Thyroid gland (tissue), 4 donors: ENCODE data around the gene MRPS11. TPM values are rescaled to one million over a fixed set of nuclear protein-coding genes. Genes with fewer than 3 reads are reported as not detected.
"Not testable (repeated sequence)": the region's sequence is repeated elsewhere in the genome, so short reads cannot be mapped to it uniquely, and the experiment has no call there.

Experiments
- DNase-seq, 2 donors: peaks; one replicate each; pipeline ENCODE4 v3.0.0-alpha.2; 2019
- H3K27ac ChIP-seq, 3 donors: fragments of 200-600 bp; sonication (generic); 1 replicate in 2 of 3; 2 replicates in 1 of 3; pipeline ENCODE4 v1.5.1; 2016 to 2019; ENCODE audit warnings: mild to moderate bottlenecking in 1 of 3, moderate library complexity in 1 of 3
- H3K27me3 ChIP-seq: fragments of 200-600 bp; sonication (generic); one replicate; pipeline ENCODE4 v1.5.1; 2019
- H3K36me3 ChIP-seq, 2 donors: fragments of 200-600 bp; sonication (generic); one replicate each; pipeline ENCODE4 v1.5.1; 2016 to 2019
- H3K4me1 ChIP-seq, 2 donors: fragments of 200-600 bp; sonication (generic); one replicate each; pipeline ENCODE4 v1.5.1; 2017 to 2019
- H3K4me3 ChIP-seq, 3 donors: fragments of 200-600 bp; sonication (generic); replicated peaks in 1 of 3; 1 replicate in 2 of 3; 2 replicates in 1 of 3; pipeline ENCODE4 v1.5.1; 2016; ENCODE audit warnings: mild to moderate bottlenecking in 1 of 3
- H3K9me3 ChIP-seq: fragments of 200-600 bp; sonication (generic); one replicate; pipeline ENCODE4 v1.5.1; 2017
- POLR2A ChIP-seq, 2 donors: fragments of 450-650 bp; IDR thresholded peaks; one replicate each; pipeline ENCODE4 v1.6.1; 2017; ENCODE audit warnings: antibody characterized with exemption in 2 of 2, mild to moderate bottlenecking in 2 of 2, moderate library complexity in 1 of 2
- WGBS, 2 donors: methylation state at CpG; one replicate each; pipeline ENCODE4 v1.1.5; 2017; 5-methylcytosine and 5-hydroxymethylcytosine counted together
- intact Hi-C: fragments of 100-400 bp; cut with DNase I; formaldehyde crosslinking; loops from one replicate; pipeline ENCODE4 v1.15.1; 2023
- total RNA-seq, 4 donors: library from RNA; depleted of rRNA; stranded (reverse); fragments of >200 nt; gene quantifications; one replicate each; pipeline ENCODE4 v1.2.3, GENCODE V29; 2016
- TF ChIP-seq, protein P1 (sequence below), 6 experiments: fragments of 200-600 bp in 3 of 6; fragments of 450-650 bp in 3 of 6; sonication (generic) in 3 of 6; IDR thresholded peaks; one replicate each; pipeline ENCODE4 v1.5.1; 2016 to 2019; ENCODE audit warnings: antibody characterized with exemption in 6 of 6, mild to moderate bottlenecking in 2 of 6, inconsistent platforms in 1 of 6, moderate library complexity in 1 of 6

Gene MRPS11
- total RNA-seq, 4 donors from 2014 or later, result 44.2 to 95.3 (median 65.0) TPM

DNA sequence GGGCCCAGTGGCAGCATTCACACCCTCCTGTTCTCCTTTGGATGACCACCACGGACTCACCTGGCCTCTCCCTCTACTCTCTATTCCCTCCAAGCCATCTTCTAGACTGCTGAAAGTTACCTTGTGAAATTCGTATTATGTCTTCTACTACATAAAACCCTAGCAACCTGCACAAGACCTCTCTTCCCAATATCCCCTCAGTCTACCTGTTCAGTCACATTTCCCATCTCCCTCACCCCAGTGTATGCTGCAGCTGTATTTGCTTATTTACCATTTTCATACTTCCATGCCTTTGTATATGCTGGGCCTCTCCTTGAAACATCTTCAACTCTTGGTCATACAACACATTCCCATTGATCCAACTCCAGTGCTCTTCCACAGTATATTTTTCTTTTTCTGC is 43.7 kb downstream of the MRPS11 start:
- no peak for DNase-seq
- intact Hi-C loops, result no loop called here

DNA sequence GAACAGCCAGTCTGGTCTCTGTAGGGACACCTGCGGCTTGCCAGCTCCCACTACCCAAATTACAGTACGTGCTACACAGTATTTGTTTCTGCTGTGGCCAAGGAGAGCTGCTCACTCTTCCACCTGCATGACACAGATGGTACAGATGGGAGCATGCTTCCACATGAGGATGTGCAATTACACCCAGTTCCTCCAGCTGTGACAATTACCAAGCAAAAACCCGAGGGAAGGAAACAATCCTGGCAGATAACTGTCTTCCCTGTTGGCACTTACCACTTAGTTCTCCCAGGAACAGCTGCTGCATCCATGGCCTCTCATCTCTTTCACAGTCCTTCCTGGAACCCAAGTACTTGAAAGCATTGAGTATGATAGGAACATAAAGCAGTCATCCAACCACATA is 44.6 kb downstream of the MRPS11 start:
- 79 to 91% methylated on average over 2 to 3 of the region's 3 CpGs for WGBS, 2 donors
- H3K27ac ChIP-seq, result no peak overlapping the region
- TF ChIP-seq, protein P1, sequence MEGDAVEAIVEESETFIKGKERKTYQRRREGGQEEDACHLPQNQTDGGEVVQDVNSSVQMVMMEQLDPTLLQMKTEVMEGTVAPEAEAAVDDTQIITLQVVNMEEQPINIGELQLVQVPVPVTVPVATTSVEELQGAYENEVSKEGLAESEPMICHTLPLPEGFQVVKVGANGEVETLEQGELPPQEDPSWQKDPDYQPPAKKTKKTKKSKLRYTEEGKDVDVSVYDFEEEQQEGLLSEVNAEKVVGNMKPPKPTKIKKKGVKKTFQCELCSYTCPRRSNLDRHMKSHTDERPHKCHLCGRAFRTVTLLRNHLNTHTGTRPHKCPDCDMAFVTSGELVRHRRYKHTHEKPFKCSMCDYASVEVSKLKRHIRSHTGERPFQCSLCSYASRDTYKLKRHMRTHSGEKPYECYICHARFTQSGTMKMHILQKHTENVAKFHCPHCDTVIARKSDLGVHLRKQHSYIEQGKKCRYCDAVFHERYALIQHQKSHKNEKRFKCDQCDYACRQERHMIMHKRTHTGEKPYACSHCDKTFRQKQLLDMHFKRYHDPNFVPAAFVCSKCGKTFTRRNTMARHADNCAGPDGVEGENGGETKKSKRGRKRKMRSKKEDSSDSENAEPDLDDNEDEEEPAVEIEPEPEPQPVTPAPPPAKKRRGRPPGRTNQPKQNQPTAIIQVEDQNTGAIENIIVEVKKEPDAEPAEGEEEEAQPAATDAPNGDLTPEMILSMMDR (IDR thresholded peaks at IDR 0.05), result no peak
- TF ChIP-seq POLR2A (IDR thresholded peaks at IDR 0.05), result no peak
- intact Hi-C loops, result no loop called here
- H3K27me3 ChIP-seq, result no peaks in the 10 kb centered on the region
- no peaks in the 10 kb centered on the region for H3K9me3 ChIP-seq
- no peak for DNase-seq
- H3K36me3 ChIP-seq, result peaks cover 0 to 9% of the 10 kb centered on the region in 2 donors
- no peak overlapping the region for H3K4me3 ChIP-seq
- H3K4me1 ChIP-seq, result no peaks in the 10 kb centered on the region

More for the DNA sequence above, 43.7 kb downstream of the MRPS11 start:
- Histone ChIP-seq H3K36me3 (peaks cover 0 to 9% of the 10 kb centered on the region in 2 donors), H3K9me3 (no peaks in the 10 kb centered on the region), H3K27me3 (no peaks in the 10 kb centered on the region), H3K4me1 (no peaks in the 10 kb centered on the region), H3K27ac (no peak overlapping the region), H3K4me3 (no peak overlapping the region)
- no peak for TF ChIP-seq POLR2A (IDR thresholded peaks at IDR 0.05)
- TF ChIP-seq, protein P1 (IDR thresholded peaks at IDR 0.05), result no peak
- 95 to 97% methylated on average over 2 of the region's 2 CpGs for WGBS, 2 donors

DNA sequence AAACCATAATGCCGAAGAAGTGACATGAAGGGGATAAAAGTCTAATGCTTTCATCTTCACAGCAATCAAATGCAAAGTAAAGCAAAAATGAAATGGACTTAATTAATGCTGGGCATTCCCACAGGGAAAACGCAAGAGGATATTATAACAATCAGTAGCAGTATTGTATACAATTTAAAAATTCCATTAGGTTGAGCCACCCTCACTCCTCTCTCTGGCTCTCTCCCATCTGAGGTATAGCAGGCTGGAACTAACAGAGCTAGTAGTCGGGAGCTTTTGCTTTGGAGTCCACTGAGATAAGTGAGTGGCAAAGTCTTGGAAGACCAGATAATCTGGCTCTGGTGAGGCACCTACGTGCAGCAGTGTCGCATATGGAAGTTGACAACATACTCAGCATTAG is 45.1 kb downstream of the MRPS11 start:
- no peaks in the 10 kb centered on the region for H3K27me3 ChIP-seq
- H3K36me3 ChIP-seq, result peaks cover 0 to 9% of the 10 kb centered on the region in 2 donors
- intact Hi-C loops, result no loop called here
- TF ChIP-seq, protein P1 (IDR thresholded peaks at IDR 0.05), result no peak
- TF ChIP-seq POLR2A (IDR thresholded peaks at IDR 0.05), result no peak
- H3K4me3 ChIP-seq, result no peak overlapping the region
- no peak overlapping the region for H3K27ac ChIP-seq
- H3K9me3 ChIP-seq, result no peaks in the 10 kb centered on the region
- DNase-seq, result no peak
- no peaks in the 10 kb centered on the region for H3K4me1 ChIP-seq
- WGBS, 2 donors, result 96 to 98% methylated on average over 5 of the region's 5 CpGs

DNA sequence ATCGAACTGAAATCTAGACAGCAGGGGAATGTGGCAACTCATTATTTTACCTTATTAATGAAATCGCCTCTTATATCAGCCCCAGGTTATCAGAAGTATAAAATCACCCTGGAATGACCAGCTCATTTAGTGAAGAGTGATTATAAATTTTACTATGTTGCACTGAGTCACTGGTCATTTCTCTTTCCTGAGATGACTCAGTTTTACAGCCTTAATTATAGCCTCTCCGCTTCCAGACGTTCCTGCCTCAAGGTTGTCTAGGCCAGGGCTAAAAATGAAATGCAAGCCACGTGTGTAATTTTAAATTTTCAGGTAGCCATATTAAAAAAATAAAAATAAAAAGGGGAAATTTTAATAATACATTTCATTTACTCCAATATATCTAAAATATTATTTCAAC is 45.7 kb downstream of the MRPS11 start:
- intact Hi-C loops, result no loop called here
- no peak overlapping the region for H3K4me3 ChIP-seq
- 93 to 95% methylated on average over 5 of the region's 5 CpGs for WGBS, 2 donors
- no peak for DNase-seq
- H3K27me3 ChIP-seq, result no peaks in the 10 kb centered on the region
- H3K4me1 ChIP-seq, result no peaks in the 10 kb centered on the region
- H3K27ac ChIP-seq, result no peak overlapping the region
- peaks cover 0 to 9% of the 10 kb centered on the region in 2 donors for H3K36me3 ChIP-seq
- H3K9me3 ChIP-seq, result no peaks in the 10 kb centered on the region
- TF ChIP-seq, protein P1 (IDR thresholded peaks at IDR 0.05), result no peak
- TF ChIP-seq POLR2A (IDR thresholded peaks at IDR 0.05), result no peak

DNA sequence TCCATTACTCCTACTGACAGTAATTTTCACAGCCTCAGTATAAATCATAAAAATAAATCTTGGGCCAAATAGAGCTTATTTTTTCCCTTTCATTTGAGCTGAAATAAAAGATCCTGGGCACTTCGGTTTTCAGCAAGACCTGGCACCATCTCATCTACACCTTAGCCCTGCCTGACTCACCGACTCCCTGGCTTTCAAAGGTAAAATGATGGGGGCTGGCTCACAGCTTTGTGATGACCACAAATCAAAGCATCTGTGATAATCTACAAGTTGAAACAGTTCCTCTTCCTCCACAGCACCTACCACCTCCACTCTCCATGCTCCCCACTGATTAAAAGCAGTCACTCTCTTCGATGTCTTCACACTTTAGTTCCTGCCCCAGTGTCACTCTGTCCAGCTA is 51.4 kb downstream of the MRPS11 start:
- no peaks in the 10 kb centered on the region for H3K4me1 ChIP-seq
- H3K36me3 ChIP-seq, result no peaks in the 10 kb centered on the region
- DNase-seq, result no peak
- no peak overlapping the region for H3K27ac ChIP-seq
- 93% methylated on average over 3 of the region's 3 CpGs for WGBS, 2 donors
- no peaks in the 10 kb centered on the region for H3K9me3 ChIP-seq
- no peak overlapping the region for H3K4me3 ChIP-seq
- intact Hi-C loops, result no loop called here
- no peaks in the 10 kb centered on the region for H3K27me3 ChIP-seq
- TF ChIP-seq POLR2A (IDR thresholded peaks at IDR 0.05), result no peak
- TF ChIP-seq, protein P1 (IDR thresholded peaks at IDR 0.05), result no peak

DNA sequence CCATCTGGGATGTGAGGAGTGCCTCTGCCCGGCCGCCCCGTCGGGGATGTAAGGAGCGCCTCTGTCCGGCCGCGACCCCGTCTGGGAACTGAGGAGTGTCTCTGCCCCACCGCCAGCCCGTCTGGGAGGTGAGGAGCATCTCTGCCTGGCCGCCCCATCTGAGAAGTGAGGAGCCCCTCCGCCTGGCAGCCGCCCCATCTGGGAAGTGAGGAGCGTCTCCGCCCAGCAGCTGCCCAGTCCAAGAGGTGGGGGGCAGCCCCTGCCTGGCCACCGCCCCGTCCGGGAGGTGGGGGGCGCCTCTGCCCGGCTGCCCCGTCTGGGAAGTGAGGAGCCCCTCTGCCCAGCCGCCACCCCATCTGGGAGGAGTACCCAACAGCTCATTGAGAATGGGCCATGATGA is 56.6 kb downstream of the MRPS11 start:
- H3K9me3 ChIP-seq, DNase-seq, H3K4me1 ChIP-seq, H3K4me3 ChIP-seq, H3K27ac ChIP-seq, intact Hi-C loops, H3K36me3 ChIP-seq, H3K27me3 ChIP-seq: not testable (repeated sequence)
- 93 to 100% methylated on average over 4 to 7 of the region's 23 CpGs for WGBS, 2 donors
